GM13977 (cell line): ENCODE measurements around the gene LRRC45.

Experiments used
- DNase-seq: peaks from one replicate; pipeline ENCODE4 v3.0.0; 2012; ENCODE audit warnings: low spot score
- in situ Hi-C: fragments of 300-500 bp; cut with MboI; formaldehyde crosslinking; loops from one replicate; pipeline ENCODE4 v1.12.0; 2022; ENCODE audit warnings: low sequenced_read_pairs, low pct_unique_long_range_greater_than_20kb, mixed read lengths, inconsistent platforms; ENCODE audit not compliant: unreplicated experiment
- TF ChIP-seq, protein P1 (sequence below): IDR thresholded peaks from 2 replicates; pipeline ENCODE4 v1.5.1; 2012; ENCODE audit warnings: mild to moderate bottlenecking, control low read depth; ENCODE audit not compliant: insufficient read depth; ENCODE audit errors: extremely low read depth, missing control alignments

Gene LRRC45

DNA sequence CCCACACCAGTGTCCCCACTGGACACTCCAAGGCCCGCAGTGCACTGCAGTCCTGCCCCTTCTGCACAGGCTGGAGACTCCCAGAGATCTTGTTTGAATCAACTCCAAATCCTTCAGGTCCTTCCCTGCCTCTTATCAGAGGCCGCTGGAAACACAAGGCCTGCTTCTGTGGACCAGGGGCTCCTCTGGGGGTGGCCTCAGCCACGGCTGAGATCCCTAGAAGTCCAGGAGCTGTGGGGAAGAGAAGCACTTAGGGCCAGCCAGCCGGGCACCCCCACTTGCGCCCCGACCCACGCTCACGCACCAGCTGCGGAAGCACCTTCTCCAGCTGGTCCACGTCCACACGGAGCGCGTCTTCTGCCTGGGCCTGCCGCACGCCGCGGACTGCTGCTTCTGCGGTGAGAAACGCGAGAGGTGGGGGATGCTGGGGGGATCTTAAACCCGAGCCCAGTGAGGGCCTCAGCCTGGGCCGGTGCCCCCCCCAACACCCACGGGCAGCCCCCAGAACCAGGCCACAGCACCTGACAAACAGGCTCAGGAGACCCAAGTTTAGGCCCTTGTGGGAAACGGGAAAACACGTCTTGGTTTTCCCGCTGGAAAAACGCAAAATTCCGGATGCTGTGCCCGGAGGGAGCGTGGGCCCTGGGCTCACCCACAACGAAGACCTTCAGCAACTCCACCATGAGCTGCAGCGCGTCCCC, 4.0 kb upstream of the LRRC45 start:
- TF ChIP-seq, protein P1, sequence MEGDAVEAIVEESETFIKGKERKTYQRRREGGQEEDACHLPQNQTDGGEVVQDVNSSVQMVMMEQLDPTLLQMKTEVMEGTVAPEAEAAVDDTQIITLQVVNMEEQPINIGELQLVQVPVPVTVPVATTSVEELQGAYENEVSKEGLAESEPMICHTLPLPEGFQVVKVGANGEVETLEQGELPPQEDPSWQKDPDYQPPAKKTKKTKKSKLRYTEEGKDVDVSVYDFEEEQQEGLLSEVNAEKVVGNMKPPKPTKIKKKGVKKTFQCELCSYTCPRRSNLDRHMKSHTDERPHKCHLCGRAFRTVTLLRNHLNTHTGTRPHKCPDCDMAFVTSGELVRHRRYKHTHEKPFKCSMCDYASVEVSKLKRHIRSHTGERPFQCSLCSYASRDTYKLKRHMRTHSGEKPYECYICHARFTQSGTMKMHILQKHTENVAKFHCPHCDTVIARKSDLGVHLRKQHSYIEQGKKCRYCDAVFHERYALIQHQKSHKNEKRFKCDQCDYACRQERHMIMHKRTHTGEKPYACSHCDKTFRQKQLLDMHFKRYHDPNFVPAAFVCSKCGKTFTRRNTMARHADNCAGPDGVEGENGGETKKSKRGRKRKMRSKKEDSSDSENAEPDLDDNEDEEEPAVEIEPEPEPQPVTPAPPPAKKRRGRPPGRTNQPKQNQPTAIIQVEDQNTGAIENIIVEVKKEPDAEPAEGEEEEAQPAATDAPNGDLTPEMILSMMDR: no peak
- DNase-seq: no peak
- in situ Hi-C loops: no loop called here

DNA sequence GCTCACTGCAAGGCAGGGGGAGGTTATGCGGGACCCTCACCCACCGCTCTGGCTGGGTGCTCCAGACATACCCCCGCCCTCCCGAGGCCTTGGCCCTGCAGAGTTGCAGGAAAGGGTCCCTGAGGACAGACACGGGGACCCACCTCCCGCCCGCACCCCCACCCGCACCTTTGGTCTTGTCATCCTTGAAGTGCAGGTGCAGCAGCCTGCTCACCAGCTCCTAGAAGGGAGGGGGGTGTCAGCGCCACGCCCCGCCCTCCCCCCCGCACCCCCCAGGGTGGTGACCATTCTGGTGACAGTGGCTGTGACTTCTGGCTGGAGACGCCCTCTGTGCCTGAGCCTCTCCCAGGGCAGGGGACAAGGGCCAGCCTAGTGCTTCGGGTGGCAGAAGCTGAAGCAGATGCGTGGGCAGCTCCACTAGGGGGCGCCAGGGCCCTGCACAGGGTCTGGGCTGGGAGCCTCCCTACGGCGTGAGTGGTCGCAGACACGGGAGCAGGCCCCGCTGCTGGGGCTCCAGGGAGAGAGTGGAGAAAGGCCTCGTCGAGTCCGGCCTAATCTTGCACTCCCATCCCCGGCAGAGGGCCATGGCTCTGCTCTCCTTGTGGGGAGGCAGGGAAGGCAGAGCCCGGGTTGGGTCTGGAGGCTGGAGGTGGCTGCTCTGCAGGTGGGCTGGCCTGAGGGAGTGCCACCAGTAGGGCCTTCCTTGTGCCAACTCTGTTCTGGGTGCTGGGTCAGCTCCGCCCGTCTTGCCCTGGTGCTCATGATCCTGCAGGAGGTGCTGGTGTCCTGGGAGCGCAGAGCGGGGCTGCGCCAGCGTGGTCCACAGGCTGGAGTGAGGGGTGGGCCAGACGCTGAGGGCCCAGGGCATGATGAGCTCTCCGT, 3.2 kb upstream of the LRRC45 start:
- peak; percentile 87 for DNase-seq
- TF ChIP-seq, protein P1: peak; percentile 93
- in situ Hi-C loops: no loop called here

DNA sequence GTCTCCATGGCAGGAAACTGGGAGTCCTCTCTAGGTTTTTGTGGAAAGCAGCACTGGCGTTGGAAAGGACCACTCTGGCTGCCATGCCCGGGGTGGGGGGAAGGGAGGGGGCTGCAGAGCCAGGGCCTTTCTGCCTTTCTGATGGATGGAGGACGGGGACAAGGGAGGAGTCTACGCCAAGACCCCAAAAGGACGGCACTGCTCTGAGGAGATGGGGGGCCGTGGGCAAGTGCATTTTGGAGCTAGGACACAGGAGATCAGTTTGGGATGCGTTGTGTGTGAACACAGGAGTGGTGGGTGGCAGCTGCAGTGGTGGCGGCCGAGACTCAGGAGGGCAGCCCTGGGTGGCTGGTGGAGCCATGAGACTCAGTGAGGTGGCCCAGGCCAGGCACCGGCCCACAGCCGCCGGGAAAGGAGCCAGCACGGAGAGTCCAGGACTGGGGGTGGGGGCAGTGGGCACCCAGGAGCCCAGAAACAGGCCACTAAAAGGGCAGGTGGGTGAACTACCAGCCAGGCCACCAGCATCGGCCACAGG, 2.5 kb upstream of the LRRC45 start:
- TF ChIP-seq, protein P1: no peak
- DNase-seq: no peak
- in situ Hi-C loops: no loop called here

DNA sequence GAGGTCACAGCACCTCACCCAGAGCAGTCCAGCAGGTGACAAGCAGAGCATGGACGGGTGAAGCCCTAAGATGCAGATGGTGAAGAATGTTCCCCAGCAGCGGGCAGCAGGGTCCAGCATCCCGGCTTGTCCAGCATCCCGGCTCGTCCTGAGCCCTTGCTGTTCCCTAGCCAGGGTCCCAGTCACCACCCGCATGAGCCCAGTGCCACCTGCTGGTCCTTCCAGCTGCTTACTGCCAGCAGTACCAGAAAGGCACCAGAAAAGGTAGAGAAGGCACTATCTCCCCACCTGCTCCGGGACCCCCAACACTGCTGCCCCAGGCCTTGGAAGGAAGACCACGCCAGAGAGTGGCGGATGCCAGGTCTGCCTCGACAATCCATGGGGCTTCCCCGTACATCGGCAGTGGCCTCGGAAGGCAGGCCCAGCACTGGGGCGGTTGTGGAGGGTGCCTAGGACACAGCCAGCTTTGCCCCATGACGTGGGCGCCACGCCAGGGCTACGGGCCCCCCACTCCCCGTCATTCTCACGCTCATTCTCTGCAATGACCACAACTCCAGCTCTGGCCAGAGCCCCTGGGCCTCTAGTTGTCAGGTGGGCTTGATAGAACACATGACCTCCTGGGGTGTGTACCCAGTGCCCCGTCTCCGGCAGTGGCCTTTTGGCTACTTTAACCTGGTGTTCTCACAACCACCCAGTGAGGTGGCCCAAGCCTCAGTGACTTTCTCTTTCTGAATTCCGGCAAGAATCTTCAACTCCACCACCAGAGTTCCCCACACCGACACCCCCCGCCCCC, 1.8 kb upstream of the LRRC45 start:
- in situ Hi-C loops: no loop called here
- DNase-seq: peak; percentile 69
- TF ChIP-seq, protein P1: peak; percentile 66

DNA sequence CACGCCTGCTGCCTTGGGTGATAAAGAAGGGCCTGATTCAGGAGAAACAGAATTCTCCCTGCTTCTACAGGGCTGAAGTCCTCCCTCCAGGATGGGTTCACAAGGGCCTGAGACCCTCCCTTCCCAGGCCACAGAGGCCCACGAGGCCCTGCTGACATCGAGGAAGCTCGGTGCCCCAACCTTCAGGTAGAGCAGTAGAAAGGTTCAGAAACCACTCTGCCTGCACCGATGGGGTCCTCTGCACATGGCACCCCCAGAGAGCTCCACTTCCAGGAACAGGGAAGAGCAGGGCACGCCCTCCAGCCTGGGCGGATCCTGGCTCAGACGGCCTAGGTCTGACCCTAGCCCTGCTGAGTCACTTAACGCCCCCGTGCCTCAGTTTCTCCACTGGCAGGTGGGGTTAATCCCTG, 1.2 kb upstream of the LRRC45 start:
- in situ Hi-C loops: no loop called here
- TF ChIP-seq, protein P1: no peak
- DNase-seq: no peak
